Kidney capillary endothelial cell (primary cell): ENCODE measurements around the gene KSR2.

ENCODE experiments used
- DNase-seq: peaks from one replicate; pipeline ENCODE4 v3.0.0-alpha.2; 2018; ENCODE audit warnings: low spot score

KSR2 gene

GRCh38 chr12:117530796-117531195 lies 438.0 kb downstream of the KSR2 start:
- DNase-seq, result no peak

- DNase-seq, result no peak
These were observed 440.3 kb downstream of the KSR2 start for GRCh38 chr12:117528538-117528937.

- no peak for DNase-seq
These were observed 441.3 kb downstream of the KSR2 start for GRCh38 chr12:117527479-117527855.

- DNase-seq, result no peak
These were observed 441.9 kb downstream of the KSR2 start for GRCh38 chr12:117526757-117527478.

GRCh38 chr12:117525766-117526165 lies 443.0 kb downstream of the KSR2 start:
- DNase-seq, result no peak

- no peak for DNase-seq
These were observed 444.0 kb downstream of the KSR2 start for GRCh38 chr12:117524806-117525205.

- no peak for DNase-seq
These were observed 444.8 kb downstream of the KSR2 start for GRCh38 chr12:117523971-117524370.

GRCh38 chr12:117522559-117522958 lies 446.2 kb downstream of the KSR2 start:
- DNase-seq, result no peak

- no peak for DNase-seq
These were observed 446.9 kb downstream of the KSR2 start for GRCh38 chr12:117521867-117522266.

GRCh38 chr12:117521346-117521745 lies 447.4 kb downstream of the KSR2 start:
- DNase-seq, result no peak

- DNase-seq, result no peak
These were observed 450.1 kb downstream of the KSR2 start for GRCh38 chr12:117518594-117519270.

- no peak for DNase-seq
These were observed 451.5 kb downstream of the KSR2 start for GRCh38 chr12:117517219-117517739.

GRCh38 chr12:117516034-117516433 lies 452.8 kb downstream of the KSR2 start:
- no peak for DNase-seq

- no peak for DNase-seq
These were observed 454.8 kb downstream of the KSR2 start for GRCh38 chr12:117514016-117514415.

- DNase-seq, result no peak
These were observed 455.4 kb downstream of the KSR2 start for GRCh38 chr12:117513353-117513752.

- DNase-seq, result no peak
These were observed 460.3 kb downstream of the KSR2 start for GRCh38 chr12:117508468-117508867.

- no peak for DNase-seq
These were observed 461.2 kb downstream of the KSR2 start for GRCh38 chr12:117507548-117507947.

- DNase-seq, result no peak
These were observed 462.5 kb downstream of the KSR2 start for GRCh38 chr12:117506333-117506732.

- no peak for DNase-seq
These were observed 466.2 kb downstream of the KSR2 start for GRCh38 chr12:117502633-117503032.

GRCh38 chr12:117502233-117502632 lies 466.6 kb downstream of the KSR2 start:
- no peak for DNase-seq

GRCh38 chr12:117501076-117501869 lies 467.5 kb downstream of the KSR2 start:
- DNase-seq, result no peak

GRCh38 chr12:117499759-117500485 lies 468.9 kb downstream of the KSR2 start:
- no peak for DNase-seq
